HG02973 (cell line): ENCODE measurements around the gene FOCAD.
A peak's percentile ranks its signal among the peaks of the same experiment; 100 is the strongest.

Source experiments
- ATAC-seq: cut with Tn5 transposase; IDR thresholded peaks from one replicate; pipeline ENCODE4 v1.9.1; 2021; ENCODE audit warnings: moderate library complexity; ENCODE audit not compliant: unreplicated experiment

Gene FOCAD

GRCh38 chr9:20870115-20870514, 186.1 kb downstream of the FOCAD start:
- ATAC-seq, result no peak

GRCh38 chr9:20872340-20872977, 188.4 kb downstream of the FOCAD start:
- no peak for ATAC-seq

GRCh38 chr9:20873240-20873865, 189.3 kb downstream of the FOCAD start:
- no peak for ATAC-seq

- ATAC-seq, result no peak
Observed at GRCh38 chr9:20880271-20880670, 196.2 kb downstream of the FOCAD start.

- no peak for ATAC-seq
Observed at GRCh38 chr9:20880675-20881074, 196.6 kb downstream of the FOCAD start.

- peak; percentile 58 for ATAC-seq
Observed at GRCh38 chr9:20884985-20885593, 201.0 kb downstream of the FOCAD start.

- ATAC-seq, result no peak
Observed at GRCh38 chr9:20898885-20899554, 215.0 kb downstream of the FOCAD start.

- ATAC-seq, result no peak
Observed at GRCh38 chr9:20903212-20903611, 219.2 kb downstream of the FOCAD start.

- ATAC-seq, result no peak
Observed at GRCh38 chr9:20904995-20905394, 220.9 kb downstream of the FOCAD start.

GRCh38 chr9:20906326-20906725, 222.3 kb downstream of the FOCAD start:
- no peak for ATAC-seq

GRCh38 chr9:20908461-20908860, 224.4 kb downstream of the FOCAD start:
- no peak for ATAC-seq

- ATAC-seq, result no peak
Observed at GRCh38 chr9:20914556-20914955, 230.5 kb downstream of the FOCAD start.

- no peak for ATAC-seq
Observed at GRCh38 chr9:20921362-20921761, 237.3 kb downstream of the FOCAD start.

- ATAC-seq, result no peak
Observed at GRCh38 chr9:20925256-20926045, 241.4 kb downstream of the FOCAD start.

- ATAC-seq, result no peak
Observed at GRCh38 chr9:20929276-20929675, 245.2 kb downstream of the FOCAD start.

- no peak for ATAC-seq
Observed at GRCh38 chr9:20930836-20931235, 246.8 kb downstream of the FOCAD start.

GRCh38 chr9:20940447-20941173, 256.6 kb downstream of the FOCAD start:
- peak; percentile 23 for ATAC-seq

- peak; percentile 97 for ATAC-seq
Observed at GRCh38 chr9:20941174-20941690, 257.2 kb downstream of the FOCAD start.

GRCh38 chr9:20944507-20944906, 260.4 kb downstream of the FOCAD start:
- no peak for ATAC-seq

- ATAC-seq, result no peak
Observed at GRCh38 chr9:20945269-20945668, 261.2 kb downstream of the FOCAD start.
